Panc1 (cell line): Measurements from ENCODE around the gene TMEM132C. TPM values are rescaled to one million over a fixed set of nuclear protein-coding genes. Genes with fewer than 3 reads are reported as not detected.

ENCODE experiments used
- ATAC-seq: fragments of 200-7000 bp; cut with Tn5 transposase; 2 replicates; pipeline ENCODE4 v1.9.1; 2020; ENCODE audit warnings: mild to moderate bottlenecking, moderate library complexity
- BruUV-seq: library from RNA; stranded (reverse); fragments of 400-500 nt; replicated peaks from 2 replicates; lab custom pipeline; 2021; lab: Mats Ljungman, UMichigan
- CTCF ChIA-PET: fragments of 300-600 bp; sonication (Branson Sonifier 250); formaldehyde crosslinking; loops from one replicate; lab custom pipeline; 2022; ENCODE audit warnings: antibody characterized with exemption; lab: Charles Lee
- POLR2A ChIA-PET: fragments of 300-600 bp; sonication (Branson Sonifier 250); formaldehyde crosslinking; loops from one replicate; lab custom pipeline; 2022; ENCODE audit warnings: antibody characterized with exemption; lab: Charles Lee
- DNase-seq: peaks from one replicate; pipeline ENCODE4 v3.0.0-alpha.2; 2010; ENCODE audit warnings: low read depth, low spot score
- H3K27ac ChIP-seq: 2 replicates; pipeline ENCODE4 v1.5.1; 2011; ENCODE audit warnings: mild to moderate bottlenecking, low read length, inconsistent platforms
- H3K27me3 ChIP-seq: fragments of 200-500 bp; sonication (Bioruptor generic); 2 replicates; pipeline ENCODE4 v1.6.0; 2014; ENCODE audit warnings: low read length, inconsistent platforms; ENCODE audit not compliant: control insufficient read depth, insufficient read depth
- H3K36me3 ChIP-seq: fragments of 200-500 bp; sonication (Bioruptor generic); 2 replicates; pipeline ENCODE4 v1.5.1; 2014; ENCODE audit warnings: inconsistent platforms, mild to moderate bottlenecking, low read length, moderate library complexity; ENCODE audit not compliant: control insufficient read depth, insufficient read depth
- H3K4me1 ChIP-seq: 2 replicates; pipeline ENCODE4 v1.5.1; 2011; ENCODE audit warnings: inconsistent platforms, mild to moderate bottlenecking, low read length, moderate library complexity; ENCODE audit not compliant: control insufficient read depth, insufficient read depth
- H3K4me3 ChIP-seq, 2 experiments: 2 replicates each; pipeline ENCODE4 v1.5.1; 2011 to 2012; ENCODE audit warnings: low read depth in 2 of 2, low read length in 2 of 2, mild to moderate bottlenecking in 2 of 2, inconsistent platforms in 1 of 2, moderate library complexity in 1 of 2
- H3K9me3 ChIP-seq: fragments of 200-500 bp; sonication (Bioruptor generic); 2 replicates; pipeline ENCODE4 v1.5.1; 2014; ENCODE audit warnings: low read depth, mild to moderate bottlenecking, inconsistent platforms, low read length, moderate library complexity; ENCODE audit not compliant: control insufficient read depth, insufficient read depth
- POLR2AphosphoS5 ChIP-seq: IDR thresholded peaks from 2 replicates; pipeline ENCODE4 v1.6.1; 2012; ENCODE audit warnings: mild to moderate bottlenecking, low read depth, low read length, moderate library complexity
- SIN3A ChIP-seq: IDR thresholded peaks from 2 replicates; pipeline ENCODE4 v1.6.1; 2012; ENCODE audit warnings: low read depth, mild to moderate bottlenecking, low read length, moderate library complexity, borderline replicate concordance; ENCODE audit not compliant: insufficient read depth
- TCF7L2 ChIP-seq: IDR thresholded peaks from 2 replicates; pipeline ENCODE4 v1.6.1; 2011; ENCODE audit warnings: mild to moderate bottlenecking, low read depth, low read length, inconsistent platforms
- in situ Hi-C: cut with HindIII; loops from 2 replicates; pipeline ENCODE4 v1.10.0; 2016; ENCODE audit warnings: low sequenced_read_pairs, low pct_unique_long_range_greater_than_20kb
- intact Hi-C: fragments of 100-400 bp; cut with micrococcal nuclease; formaldehyde crosslinking; loops from one replicate; pipeline ENCODE4 v1.10.0; 2022; ENCODE audit not compliant: unreplicated experiment
- total RNA-seq: library from RNA; stranded (reverse); gene quantifications from one replicate; pipeline ENCODE4 v1.2.1, GENCODE V29; 2021; ENCODE audit not compliant: unreplicated experiment
- TF ChIP-seq, protein P1 (sequence below), 2 experiments: IDR thresholded peaks; 2 replicates each; pipeline ENCODE4 v1.6.1; 2011 to 2012; ENCODE audit warnings: low read depth in 2 of 2, control low read depth in 1 of 2, low read length in 1 of 2, mild to moderate bottlenecking in 1 of 2, moderate library complexity in 1 of 2; ENCODE audit not compliant: insufficient read depth in 1 of 2
- TF ChIP-seq, protein P2 (sequence below): fragments of 450-650 bp; IDR thresholded peaks from 2 replicates; pipeline ENCODE4 v1.5.1; 2017; ENCODE audit warnings: mild to moderate bottlenecking

TMEM132C gene
- total RNA-seq, 1 experiment from 2014 or later = not detected

GRCh38 chr12:128240745-128241144, 26.2 kb upstream of the TMEM132C start:
- intact Hi-C loops (no loop called here), in situ Hi-C loops (no loop called here)
- Histone ChIP-seq H3K27me3 (no peaks in the 10 kb centered on the region), H3K9me3 (no peaks in the 10 kb centered on the region), H3K27ac (no peak overlapping the region), H3K4me3 (no peak overlapping the region), H3K36me3 (no peaks in the 10 kb centered on the region), H3K4me1 (no peaks in the 10 kb centered on the region)
- DNase-seq (no peak), ATAC-seq (no peak)
- TF ChIP-seq POLR2AphosphoS5 = no peak
- TF ChIP-seq, protein P1, sequence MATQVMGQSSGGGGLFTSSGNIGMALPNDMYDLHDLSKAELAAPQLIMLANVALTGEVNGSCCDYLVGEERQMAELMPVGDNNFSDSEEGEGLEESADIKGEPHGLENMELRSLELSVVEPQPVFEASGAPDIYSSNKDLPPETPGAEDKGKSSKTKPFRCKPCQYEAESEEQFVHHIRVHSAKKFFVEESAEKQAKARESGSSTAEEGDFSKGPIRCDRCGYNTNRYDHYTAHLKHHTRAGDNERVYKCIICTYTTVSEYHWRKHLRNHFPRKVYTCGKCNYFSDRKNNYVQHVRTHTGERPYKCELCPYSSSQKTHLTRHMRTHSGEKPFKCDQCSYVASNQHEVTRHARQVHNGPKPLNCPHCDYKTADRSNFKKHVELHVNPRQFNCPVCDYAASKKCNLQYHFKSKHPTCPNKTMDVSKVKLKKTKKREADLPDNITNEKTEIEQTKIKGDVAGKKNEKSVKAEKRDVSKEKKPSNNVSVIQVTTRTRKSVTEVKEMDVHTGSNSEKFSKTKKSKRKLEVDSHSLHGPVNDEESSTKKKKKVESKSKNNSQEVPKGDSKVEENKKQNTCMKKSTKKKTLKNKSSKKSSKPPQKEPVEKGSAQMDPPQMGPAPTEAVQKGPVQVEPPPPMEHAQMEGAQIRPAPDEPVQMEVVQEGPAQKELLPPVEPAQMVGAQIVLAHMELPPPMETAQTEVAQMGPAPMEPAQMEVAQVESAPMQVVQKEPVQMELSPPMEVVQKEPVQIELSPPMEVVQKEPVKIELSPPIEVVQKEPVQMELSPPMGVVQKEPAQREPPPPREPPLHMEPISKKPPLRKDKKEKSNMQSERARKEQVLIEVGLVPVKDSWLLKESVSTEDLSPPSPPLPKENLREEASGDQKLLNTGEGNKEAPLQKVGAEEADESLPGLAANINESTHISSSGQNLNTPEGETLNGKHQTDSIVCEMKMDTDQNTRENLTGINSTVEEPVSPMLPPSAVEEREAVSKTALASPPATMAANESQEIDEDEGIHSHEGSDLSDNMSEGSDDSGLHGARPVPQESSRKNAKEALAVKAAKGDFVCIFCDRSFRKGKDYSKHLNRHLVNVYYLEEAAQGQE (IDR thresholded peaks at IDR 0.05; ENCODE audit: insufficient read depth in 1 of 2, low read depth in 2 of 2, low read length in 1 of 2) = peak; percentile 52 to 60; a peak in 2 of 4 replicates
- BruUV-seq = no TSS peak
- ChIA-PET CTCF (no interaction called here), POLR2A (no interaction called here)

- Histone ChIP-seq H3K36me3 (no peaks in the 10 kb centered on the region), H3K4me3 (no peak overlapping the region), H3K9me3 (peaks cover 4% of the 10 kb centered on the region; the same call in 1 of the 2 replicates), H3K27ac (no peak overlapping the region), H3K27me3 (no peaks in the 10 kb centered on the region; the same call in 1 of the 2 replicates), H3K4me1 (no peaks in the 10 kb centered on the region)
- TF ChIP-seq TCF7L2 (no peak), SIN3A (no peak), POLR2AphosphoS5 (no peak)
- TF ChIP-seq, protein P2, sequence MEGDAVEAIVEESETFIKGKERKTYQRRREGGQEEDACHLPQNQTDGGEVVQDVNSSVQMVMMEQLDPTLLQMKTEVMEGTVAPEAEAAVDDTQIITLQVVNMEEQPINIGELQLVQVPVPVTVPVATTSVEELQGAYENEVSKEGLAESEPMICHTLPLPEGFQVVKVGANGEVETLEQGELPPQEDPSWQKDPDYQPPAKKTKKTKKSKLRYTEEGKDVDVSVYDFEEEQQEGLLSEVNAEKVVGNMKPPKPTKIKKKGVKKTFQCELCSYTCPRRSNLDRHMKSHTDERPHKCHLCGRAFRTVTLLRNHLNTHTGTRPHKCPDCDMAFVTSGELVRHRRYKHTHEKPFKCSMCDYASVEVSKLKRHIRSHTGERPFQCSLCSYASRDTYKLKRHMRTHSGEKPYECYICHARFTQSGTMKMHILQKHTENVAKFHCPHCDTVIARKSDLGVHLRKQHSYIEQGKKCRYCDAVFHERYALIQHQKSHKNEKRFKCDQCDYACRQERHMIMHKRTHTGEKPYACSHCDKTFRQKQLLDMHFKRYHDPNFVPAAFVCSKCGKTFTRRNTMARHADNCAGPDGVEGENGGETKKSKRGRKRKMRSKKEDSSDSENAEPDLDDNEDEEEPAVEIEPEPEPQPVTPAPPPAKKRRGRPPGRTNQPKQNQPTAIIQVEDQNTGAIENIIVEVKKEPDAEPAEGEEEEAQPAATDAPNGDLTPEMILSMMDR = no peak
- TF ChIP-seq, protein P1 (IDR thresholded peaks at IDR 0.05; ENCODE audit: insufficient read depth in 1 of 2, low read depth in 2 of 2, low read length in 1 of 2) = no peak
- no TSS peak for BruUV-seq
- DNase-seq = no peak
- ChIA-PET POLR2A (no interaction called here), CTCF (no interaction called here)
- in situ Hi-C loops (no loop called here), intact Hi-C loops (no loop called here)
- no peak for ATAC-seq
Measured at GRCh38 chr12:128245121-128245520, 21.8 kb upstream of the TMEM132C start.
